HFF-Myc (cell line): ENCODE measurements around the gene NSUN2.

ENCODE experiments used
- DNase-seq: peaks from one replicate; pipeline ENCODE4 v3.0.0-alpha.2; 2011; ENCODE audit warnings: low read depth; ENCODE audit errors: extremely low read depth
- H3K4me3 ChIP-seq: replicated peaks from 2 replicates; pipeline ENCODE4 v1.5.1; 2011; ENCODE audit warnings: low read depth, mild to moderate bottlenecking, control low read depth, low read length
- CTCF ChIP-seq: IDR thresholded peaks from 2 replicates; pipeline ENCODE4 v1.5.1; 2012; ENCODE audit warnings: mild to moderate bottlenecking, low read depth, low read length, control low read depth; ENCODE audit errors: missing control alignments

NSUN2 gene

GRCh38 chr5:6556089-6556801 is 76.6 kb downstream of the NSUN2 start:
- no peak for TF ChIP-seq CTCF
- no peak for DNase-seq
- H3K4me3 ChIP-seq, result no peak overlapping the region

- no peak overlapping the region for H3K4me3 ChIP-seq
- DNase-seq, result no peak
- TF ChIP-seq CTCF, result no peak
These were observed 78.0 kb downstream of the NSUN2 start for GRCh38 chr5:6554812-6555211.

- TF ChIP-seq CTCF, result no peak
- no peak for DNase-seq
- no peak overlapping the region for H3K4me3 ChIP-seq
These were observed 78.9 kb downstream of the NSUN2 start for GRCh38 chr5:6553972-6554371.

- no peak for TF ChIP-seq CTCF
- no peak for DNase-seq
- H3K4me3 ChIP-seq, result no peak overlapping the region
These were observed 80.2 kb downstream of the NSUN2 start for GRCh38 chr5:6552612-6553011.

- DNase-seq, result no peak
- H3K4me3 ChIP-seq, result no peak overlapping the region
- TF ChIP-seq CTCF, result no peak
These were observed 80.9 kb downstream of the NSUN2 start for GRCh38 chr5:6551955-6552313.

- no peak for TF ChIP-seq CTCF
- no peak for DNase-seq
- H3K4me3 ChIP-seq, result no peak overlapping the region
These were observed 81.4 kb downstream of the NSUN2 start for GRCh38 chr5:6551287-6551954.
